Peyer's patch (tissue), 4 donors: ENCODE data around the gene BHLHE40.

ENCODE experiments used
- CTCF ChIP-seq, 6 experiments: fragments of 450-650 bp in 4 of 6; fragments of 200-600 bp in 2 of 6; sonication (generic) in 1 of 6; IDR thresholded peaks; one replicate each; pipeline ENCODE4 v1.5.1; 2017 to 2019; ENCODE audit warnings: antibody characterized with exemption in 6 of 6, mild to moderate bottlenecking in 3 of 6, moderate library complexity in 1 of 6
- POLR2A ChIP-seq, 2 donors: fragments of 450-650 bp; IDR thresholded peaks; one replicate each; pipeline ENCODE4 v1.5.1; 2017; ENCODE audit warnings: antibody characterized with exemption in 2 of 2, mild to moderate bottlenecking in 2 of 2, moderate library complexity in 2 of 2

- TF ChIP-seq CTCF (IDR thresholded peaks at IDR 0.05): no peak
- TF ChIP-seq POLR2A (IDR thresholded peaks at IDR 0.05): no peak
Observed at GRCh38 chr3:5001135-5001534, 21.9 kb downstream of the BHLHE40 start.
